Activated T-helper 2 cell treated with anti-CD3 and anti-CD28 coated beads, Interferon-gamma antibody, Interleukin-2, Interleukin-4, amounts not matched to agents 10 μg/mL and 5 μg/mL and 100 μg/mL, durations not matched to agents 14 hours and 24 hours and 36 hours (primary cell): ENCODE data around the gene HAND1. TPM values are rescaled to one million over a fixed set of nuclear protein-coding genes. Genes with fewer than 3 reads are reported as not detected.

Experiments
- DNase-seq: peaks from one replicate; pipeline ENCODE4 v3.0.0; 2021; ENCODE audit warnings: low spot score
- H3K27ac Mint-ChIP-seq: one replicate; pipeline ENCODE4 v1.8.0; 2021; ENCODE audit warnings: mixed read lengths
- H3K27me3 Mint-ChIP-seq: one replicate; pipeline ENCODE4 v1.8.0; 2021; ENCODE audit warnings: low read depth, mixed read lengths
- H3K36me3 Mint-ChIP-seq: one replicate; pipeline ENCODE4 v1.8.0; 2021; ENCODE audit warnings: low read depth, mixed read lengths
- H3K4me1 Mint-ChIP-seq: one replicate; pipeline ENCODE4 v1.8.0; 2021; ENCODE audit warnings: low read depth, mixed read lengths
- H3K4me3 Mint-ChIP-seq: one replicate; pipeline ENCODE4 v1.8.0; 2021; ENCODE audit warnings: low read depth, mild to moderate bottlenecking, moderate library complexity, mixed read lengths
- H3K9me3 Mint-ChIP-seq: one replicate; pipeline ENCODE4 v1.8.0; 2021; ENCODE audit warnings: mixed read lengths
- intact Hi-C: fragments of 100-400 bp; cut with micrococcal nuclease; formaldehyde crosslinking; loops from one replicate; pipeline ENCODE4 v1.15.1; 2023
- total RNA-seq: library from RNA; stranded (reverse); gene quantifications from 2 replicates; pipeline ENCODE4 v1.2.3, GENCODE V29; 2022

Gene HAND1
- total RNA-seq, 1 donor from 2014 or later = not detected

GRCh38 chr5:154482528-154483449, 4.8 kb upstream of the HAND1 start:
- Mint-ChIP-seq H3K4me1 (peaks cover 14% of the 10 kb centered on the region), H3K9me3 (no peaks in the 10 kb centered on the region), H3K36me3 (peaks cover 4% of the 10 kb centered on the region), H3K27ac (no peak overlapping the region), H3K4me3 (no peak overlapping the region), H3K27me3 (peaks cover 85% of the 10 kb centered on the region)
- intact Hi-C loops = no loop called here
- no peak for DNase-seq

GRCh38 chr5:154481584-154482381, 3.8 kb upstream of the HAND1 start:
- peaks cover 3% of the 10 kb centered on the region for H3K9me3 Mint-ChIP-seq
- H3K36me3 Mint-ChIP-seq = peaks cover 9% of the 10 kb centered on the region
- H3K27ac Mint-ChIP-seq = no peak overlapping the region
- peaks cover 88% of the 10 kb centered on the region for H3K27me3 Mint-ChIP-seq
- peaks cover 9% of the 10 kb centered on the region for H3K4me1 Mint-ChIP-seq
- DNase-seq = no peak
- no peak overlapping the region for H3K4me3 Mint-ChIP-seq
- intact Hi-C loops = loop anchor here (1.0 kb wide), 1 partner anchor 8 kb away; no protein-coding TSS in a partner anchor

DNA sequence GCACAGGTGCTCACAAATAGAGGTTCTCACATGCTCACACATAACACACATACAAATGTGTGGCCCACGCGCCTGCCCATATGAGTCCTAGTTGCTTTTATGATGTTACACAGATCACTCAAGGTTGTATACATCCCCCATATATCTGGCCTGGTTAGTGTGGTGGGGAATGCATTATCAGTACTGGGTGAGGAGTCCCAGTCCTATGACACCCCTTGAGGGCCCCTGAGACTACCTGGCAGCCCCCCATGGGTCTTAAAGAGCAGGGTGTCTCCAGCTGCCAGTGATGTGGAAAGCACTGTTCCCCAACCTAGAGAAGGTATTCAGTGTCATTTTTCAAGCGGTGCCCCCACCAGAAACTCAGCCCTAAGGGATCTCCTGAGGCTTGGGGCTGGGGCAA, 2.8 kb upstream of the HAND1 start:
- peaks cover 3% of the 10 kb centered on the region for H3K9me3 Mint-ChIP-seq
- peaks cover 5% of the 10 kb centered on the region for H3K4me1 Mint-ChIP-seq
- H3K27ac Mint-ChIP-seq = no peak overlapping the region
- H3K4me3 Mint-ChIP-seq = no peak overlapping the region
- H3K36me3 Mint-ChIP-seq = peaks cover 9% of the 10 kb centered on the region
- no peak for DNase-seq
- peaks cover 84% of the 10 kb centered on the region for H3K27me3 Mint-ChIP-seq
- intact Hi-C loops = loop anchor here (1.0 kb wide), 1 partner anchor 8 kb away; no protein-coding TSS in a partner anchor

- H3K4me3 Mint-ChIP-seq = no peak overlapping the region
- H3K4me1 Mint-ChIP-seq = peaks cover 6% of the 10 kb centered on the region
- intact Hi-C loops = loop anchor here (5.0 kb wide), 1 partner anchor 1247 kb away; no protein-coding TSS in a partner anchor
- no peak overlapping the region for H3K27ac Mint-ChIP-seq
- peaks cover 3% of the 10 kb centered on the region for H3K9me3 Mint-ChIP-seq
- H3K36me3 Mint-ChIP-seq = peaks cover 9% of the 10 kb centered on the region
- peaks cover 84% of the 10 kb centered on the region for H3K27me3 Mint-ChIP-seq
- no peak for DNase-seq
Measured at GRCh38 chr5:154479944-154480750, 2.1 kb upstream of the HAND1 start.

GRCh38 chr5:154479160-154479943, 1.3 kb upstream of the HAND1 start:
- Mint-ChIP-seq H3K4me3 (no peak overlapping the region), H3K4me1 (peaks cover 12% of the 10 kb centered on the region), H3K36me3 (peaks cover 9% of the 10 kb centered on the region), H3K9me3 (peaks cover 3% of the 10 kb centered on the region), H3K27me3 (peaks cover 84% of the 10 kb centered on the region), H3K27ac (peak overlapping the region; percentile 48)
- intact Hi-C loops = loop anchor here (5.0 kb wide), 1 partner anchor 1248 kb away; no protein-coding TSS in a partner anchor
- DNase-seq = no peak

GRCh38 chr5:154478752-154479159, 729 bp upstream of the HAND1 start:
- Mint-ChIP-seq H3K27ac (no peak overlapping the region), H3K9me3 (peaks cover 3% of the 10 kb centered on the region), H3K27me3 (peaks cover 84% of the 10 kb centered on the region), H3K4me3 (no peak overlapping the region), H3K36me3 (peaks cover 9% of the 10 kb centered on the region), H3K4me1 (peaks cover 12% of the 10 kb centered on the region)
- intact Hi-C loops = loop anchor here (5.0 kb wide), 1 partner anchor 1249 kb away; no protein-coding TSS in a partner anchor
- no peak for DNase-seq

- intact Hi-C loops = loop anchor here (5.0 kb wide), 1 partner anchor 1250 kb away; no protein-coding TSS in a partner anchor
Measured at GRCh38 chr5:154477382-154478223, 424 bp downstream of the HAND1 start.

GRCh38 chr5:154476354-154477205, 1.4 kb downstream of the HAND1 start:
- Mint-ChIP-seq H3K27ac (peak overlapping the region; percentile 38), H3K4me1 (peaks cover 14% of the 10 kb centered on the region), H3K9me3 (peaks cover 3% of the 10 kb centered on the region), H3K27me3 (peaks cover 81% of the 10 kb centered on the region), H3K4me3 (no peak overlapping the region), H3K36me3 (peaks cover 9% of the 10 kb centered on the region)
- intact Hi-C loops = loop anchor here (5.0 kb wide), 1 partner anchor 1251 kb away; no protein-coding TSS in a partner anchor
- no peak for DNase-seq

More at GRCh38 chr5:154477382-154478223, 424 bp downstream of the HAND1 start:
- Mint-ChIP-seq H3K36me3 (peaks cover 9% of the 10 kb centered on the region), H3K4me1 (peaks cover 14% of the 10 kb centered on the region), H3K9me3 (peaks cover 3% of the 10 kb centered on the region), H3K27me3 (peaks cover 82% of the 10 kb centered on the region), H3K4me3 (no peak overlapping the region), H3K27ac (no peak overlapping the region)
- DNase-seq = no peak

DNA sequence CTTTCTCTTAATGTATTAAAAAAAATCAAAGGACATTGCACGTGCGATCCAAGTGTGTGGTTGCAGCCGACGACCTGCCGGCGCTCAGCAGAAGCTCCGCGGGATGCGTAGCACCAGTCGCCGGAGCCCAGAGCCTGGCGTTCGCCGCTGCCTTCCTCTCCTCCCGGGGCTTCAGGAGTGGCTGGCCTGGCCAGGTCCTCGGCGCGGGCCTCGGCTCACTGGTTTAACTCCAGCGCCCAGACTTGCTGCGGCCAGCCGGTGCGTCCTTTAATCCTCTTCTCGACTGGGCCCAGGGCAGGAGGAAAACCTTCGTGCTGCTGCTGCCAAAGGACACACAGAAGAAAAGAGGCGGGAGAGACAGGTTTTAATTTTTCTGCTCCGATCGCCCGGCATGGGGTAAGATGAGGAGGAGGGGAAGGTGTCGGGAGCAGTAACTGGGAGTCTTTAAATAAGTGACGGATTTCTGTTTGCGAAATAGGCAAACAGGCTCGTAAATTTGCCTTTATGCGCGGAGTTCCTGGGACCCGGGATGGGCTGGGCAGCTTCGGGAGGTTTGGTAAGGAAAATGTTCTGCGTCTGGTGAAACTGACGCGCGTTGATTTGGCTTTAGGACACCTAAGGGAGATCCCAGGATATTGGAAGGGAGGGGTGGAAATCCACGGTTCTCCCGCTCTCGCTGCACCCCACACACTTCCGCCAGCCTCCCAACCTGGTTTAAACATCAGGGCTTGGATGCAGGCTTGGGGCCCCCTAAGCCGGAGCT, 2.3 kb downstream of the HAND1 start:
- no peak overlapping the region for H3K4me3 Mint-ChIP-seq
- H3K36me3 Mint-ChIP-seq = peaks cover 9% of the 10 kb centered on the region
- peaks cover 3% of the 10 kb centered on the region for H3K9me3 Mint-ChIP-seq
- peaks cover 14% of the 10 kb centered on the region for H3K4me1 Mint-ChIP-seq
- H3K27me3 Mint-ChIP-seq = peaks cover 81% of the 10 kb centered on the region
- no peak for DNase-seq
- H3K27ac Mint-ChIP-seq = no peak overlapping the region
- intact Hi-C loops = loop anchor here (5.0 kb wide), 1 partner anchor 1252 kb away; no protein-coding TSS in a partner anchor
